Measurements from ENCODE around the gene TBX10.

TBX10 gene

DNA sequence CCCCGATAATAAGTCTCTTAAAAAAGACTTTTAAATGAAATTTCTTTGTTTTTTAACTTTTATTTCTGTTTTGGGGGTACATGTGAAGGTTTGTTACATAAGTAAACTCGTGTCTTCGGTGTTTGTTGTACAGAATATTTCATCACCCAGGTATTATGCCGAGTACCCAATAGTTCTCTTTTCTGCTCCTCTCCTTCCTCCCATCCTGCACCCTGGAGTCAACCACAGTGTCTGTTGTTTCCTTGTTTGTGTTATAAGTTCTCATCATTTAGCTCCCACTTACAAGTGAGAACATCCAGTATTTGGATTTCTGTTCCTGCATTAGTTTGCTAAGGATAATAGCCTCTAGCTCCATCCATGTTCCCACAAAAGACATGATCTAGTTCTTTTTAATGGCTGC lies 57.6 kb downstream of the TBX10 start:
- Histone ChIP-seq H3K4me3 (ENCODE audit: low read depth in 1 of 2, low read length in 2 of 2) (no peak overlapping the region), H3K27me3 (ENCODE audit: control insufficient read depth in 1 of 2, insufficient read depth in 2 of 2, low read length in 2 of 2) (no peaks in the 10 kb centered on the region), H3K9ac (ENCODE audit: low read length) (no peak overlapping the region), H3K4me1 (ENCODE audit: insufficient read depth, low read length) (peaks cover 12% of the 10 kb centered on the region), H3K36me3 (ENCODE audit: insufficient read depth, low read length) (no peaks in the 10 kb centered on the region), H3K27ac (ENCODE audit: low read depth, low read length) (no peak overlapping the region), H3K9me3 (ENCODE audit: low read length) (no peaks in the 10 kb centered on the region)

DNA sequence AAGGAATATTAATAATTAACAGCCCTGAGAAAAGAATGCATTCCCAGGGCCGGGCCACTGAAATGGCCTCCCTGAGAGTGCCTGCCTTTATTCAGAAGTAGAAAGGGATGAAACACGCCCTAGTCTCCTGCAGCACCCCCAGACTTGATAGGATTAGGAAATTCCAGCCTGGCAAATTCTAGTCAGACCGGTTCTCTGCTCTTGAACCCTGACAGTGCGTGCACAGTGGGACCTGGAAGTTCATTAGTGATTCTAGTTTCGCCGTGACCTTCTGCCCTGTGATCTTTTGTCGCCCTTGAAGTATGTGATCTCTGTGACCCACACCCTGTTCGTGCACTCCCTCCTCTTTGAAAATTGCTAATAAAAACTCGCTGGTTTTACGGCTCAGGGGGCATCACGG lies 58.1 kb downstream of the TBX10 start:
- H3K27me3 ChIP-seq (ENCODE audit: control insufficient read depth in 1 of 2, insufficient read depth in 2 of 2, low read length in 2 of 2), result no peaks in the 10 kb centered on the region
- H3K9me3 ChIP-seq (ENCODE audit: low read length), result no peaks in the 10 kb centered on the region
- no peak overlapping the region for H3K9ac ChIP-seq (ENCODE audit: low read length)
- H3K4me1 ChIP-seq (ENCODE audit: insufficient read depth, low read length), result peaks cover 12% of the 10 kb centered on the region
- no peak overlapping the region for H3K4me3 ChIP-seq (ENCODE audit: low read depth in 1 of 2, low read length in 2 of 2)
- H3K36me3 ChIP-seq (ENCODE audit: insufficient read depth, low read length), result no peaks in the 10 kb centered on the region
- H3K27ac ChIP-seq (ENCODE audit: low read depth, low read length), result no peak overlapping the region

Measured in muscle layer of colon (tissue), 2 donors.